H9 (cell line): ENCODE results near the gene SIM1. TPM values are rescaled to one million over a fixed set of nuclear protein-coding genes. Genes with fewer than 3 reads are reported as not detected.
A peak's percentile ranks its signal among the peaks of the same experiment; 100 is the strongest.

Experiments used
- DNase-seq: peaks from one replicate; pipeline ENCODE4 v3.0.0-alpha.2; 2017
- H2AFZ ChIP-seq: one replicate; pipeline ENCODE4 v1.6.1; 2013; ENCODE audit warnings: mild to moderate bottlenecking, low read length, control low read depth, moderate library complexity
- H2AK5ac ChIP-seq: 2 replicates; pipeline ENCODE4 v1.6.1; 2013; ENCODE audit warnings: low read length, control low read depth, mixed read lengths; ENCODE audit not compliant: insufficient read length
- H2BK120ac ChIP-seq: one replicate; pipeline ENCODE4 v1.6.1; 2013; ENCODE audit warnings: low read depth, mild to moderate bottlenecking, low read length, control low read depth, inconsistent platforms; ENCODE audit not compliant: poor library complexity, severe bottlenecking
- H2BK12ac ChIP-seq: 2 replicates; pipeline ENCODE4 v1.6.1; 2013; ENCODE audit warnings: low read length, control low read depth, mixed read lengths, low read depth; ENCODE audit not compliant: insufficient read length
- H2BK15ac ChIP-seq: 2 replicates; pipeline ENCODE4 v1.6.1; 2013; ENCODE audit warnings: low read depth, low read length, control low read depth
- H2BK20ac ChIP-seq: one replicate; pipeline ENCODE4 v1.6.1; 2013; ENCODE audit warnings: low read depth, mild to moderate bottlenecking, low read length, control low read depth, inconsistent platforms; ENCODE audit not compliant: poor library complexity, severe bottlenecking
- H2BK5ac ChIP-seq: 2 replicates; pipeline ENCODE4 v1.6.1; 2013; ENCODE audit warnings: low read length, control low read depth, mixed read lengths; ENCODE audit not compliant: insufficient read length
- H3K14ac ChIP-seq: 2 replicates; pipeline ENCODE4 v1.6.1; 2013; ENCODE audit warnings: low read length, control low read depth; ENCODE audit not compliant: insufficient read depth
- H3K18ac ChIP-seq: 2 replicates; pipeline ENCODE4 v1.6.1; 2013; ENCODE audit warnings: low read depth, mild to moderate bottlenecking, mixed read lengths, low read length, control low read depth; ENCODE audit not compliant: insufficient read length
- H3K23ac ChIP-seq: 2 replicates; pipeline ENCODE4 v1.6.1; 2013; ENCODE audit warnings: low read length, control low read depth, mixed read lengths, low read depth; ENCODE audit not compliant: insufficient read length
- H3K23me2 ChIP-seq: 2 replicates; pipeline ENCODE4 v1.6.1; 2013; ENCODE audit warnings: low read depth, mild to moderate bottlenecking, mixed read lengths, low read length, control low read depth; ENCODE audit not compliant: insufficient read length, poor library complexity, severe bottlenecking
- H3K27ac ChIP-seq: 2 replicates; pipeline ENCODE4 v1.5.1; 2013; ENCODE audit warnings: low read length, control low read depth, mixed read lengths, low read depth; ENCODE audit not compliant: insufficient read length
- H3K27me3 ChIP-seq: 2 replicates; pipeline ENCODE4 v1.6.1; 2013; ENCODE audit warnings: low read length, control low read depth, inconsistent platforms; ENCODE audit not compliant: insufficient read depth
- H3K4ac ChIP-seq: 2 replicates; pipeline ENCODE4 v1.6.1; 2013; ENCODE audit warnings: low read depth, mild to moderate bottlenecking, control low read depth, inconsistent platforms, low read length, moderate library complexity
- H3K4me1 ChIP-seq: 2 replicates; pipeline ENCODE4 v1.6.1; 2013; ENCODE audit warnings: low read length, control low read depth, inconsistent platforms; ENCODE audit not compliant: insufficient read depth
- H3K4me2 ChIP-seq: 2 replicates; pipeline ENCODE4 v1.6.1; 2013; ENCODE audit warnings: low read length, control low read depth, mixed read lengths; ENCODE audit not compliant: insufficient read length, insufficient read depth
- H3K56ac ChIP-seq: 2 replicates; pipeline ENCODE4 v1.6.1; 2013; ENCODE audit warnings: low read depth, mild to moderate bottlenecking, mixed read lengths, low read length, control low read depth; ENCODE audit not compliant: insufficient read length
- H3K79me1 ChIP-seq: 2 replicates; pipeline ENCODE4 v1.6.1; 2013; ENCODE audit warnings: low read depth, mild to moderate bottlenecking, moderate library complexity, low read length, control low read depth, inconsistent platforms; ENCODE audit not compliant: insufficient read depth, poor library complexity, severe bottlenecking
- H3K79me2 ChIP-seq: 2 replicates; pipeline ENCODE4 v1.6.1; 2013; ENCODE audit warnings: low read length, control low read depth, inconsistent platforms; ENCODE audit not compliant: insufficient read depth
- H3K9ac ChIP-seq: 2 replicates; pipeline ENCODE4 v1.6.1; 2013; ENCODE audit warnings: low read length, control low read depth, mixed read lengths; ENCODE audit not compliant: insufficient read length; ENCODE audit errors: extremely low read depth
- H3K9me3 ChIP-seq: one replicate; pipeline ENCODE4 v1.6.1; 2013; ENCODE audit warnings: low read depth, low read length, inconsistent platforms; ENCODE audit not compliant: control insufficient read depth
- H3T11ph ChIP-seq: one replicate; pipeline ENCODE4 v1.6.1; 2013; ENCODE audit warnings: mild to moderate bottlenecking, low read length, control low read depth, inconsistent platforms
- H4K20me1 ChIP-seq: one replicate; pipeline ENCODE4 v1.6.1; 2013; ENCODE audit not compliant: control insufficient read depth, insufficient read length, insufficient read depth
- H4K5ac ChIP-seq: 2 replicates; pipeline ENCODE4 v1.6.1; 2013; ENCODE audit warnings: low read depth, mild to moderate bottlenecking, mixed read lengths, low read length, control low read depth; ENCODE audit not compliant: insufficient read length
- H4K8ac ChIP-seq: replicated peaks from 2 replicates; pipeline ENCODE4 v1.6.1; 2013; ENCODE audit warnings: low read length, control low read depth, mixed read lengths, low read depth; ENCODE audit not compliant: insufficient read length
- H4K91ac ChIP-seq: 2 replicates; pipeline ENCODE4 v1.6.1; 2013; ENCODE audit warnings: low read depth, mild to moderate bottlenecking, moderate library complexity, mixed read lengths, low read length, control low read depth; ENCODE audit not compliant: insufficient read length
- H3K27ac Mint-ChIP-seq, 3 experiments: 2 replicates in 2 of 3; 3 replicates in 1 of 3; pipeline ENCODE4 v1.8.0; 2020 to 2021; ENCODE audit warnings: mixed read lengths in 3 of 3, mild to moderate bottlenecking in 1 of 3, moderate library complexity in 1 of 3
- H3K27me3 Mint-ChIP-seq: 2 replicates; pipeline ENCODE4 v1.8.0; 2021; ENCODE audit warnings: low read depth, mild to moderate bottlenecking, moderate library complexity, mixed read lengths
- H3K36me3 Mint-ChIP-seq, 3 experiments: 2 replicates in 2 of 3; 3 replicates in 1 of 3; pipeline ENCODE4 v1.8.0; 2020 to 2021; ENCODE audit warnings: low read depth in 3 of 3, mixed read lengths in 3 of 3; ENCODE audit not compliant: insufficient read depth in 1 of 3
- H3K4me1 Mint-ChIP-seq, 2 experiments: 2 replicates each; pipeline ENCODE4 v1.8.0; 2020; ENCODE audit warnings: mixed read lengths in 2 of 2
- H3K4me3 Mint-ChIP-seq, 2 experiments: 2 replicates in 1 of 2; 3 replicates in 1 of 2; pipeline ENCODE4 v1.8.0; 2020 to 2021; ENCODE audit warnings: mild to moderate bottlenecking in 2 of 2, mixed read lengths in 2 of 2, moderate library complexity in 1 of 2
- H3K9me3 Mint-ChIP-seq, 2 experiments: 2 replicates in 1 of 2; 3 replicates in 1 of 2; pipeline ENCODE4 v1.8.0; 2020; ENCODE audit warnings: mild to moderate bottlenecking in 2 of 2, mixed read lengths in 2 of 2, moderate library complexity in 1 of 2
- CTCF ChIP-seq: fragments of 200-600 bp; sonication (generic); conservative IDR thresholded peaks from 3 replicates; pipeline ENCODE4 v1.8.0; 2021; ENCODE audit warnings: antibody characterized with exemption, mild to moderate bottlenecking
- WGBS: extraction: QIAGEN DNeasy Blood & Tissue Kit; methylation state at CpG from one replicate; pipeline ENCODE4 v1.1.7; 2013; ENCODE audit warnings: missing lambda C conversion rate, low lambda C conversion rate, mixed read lengths; ENCODE audit not compliant: insufficient read length; ENCODE audit errors: extremely low coverage; 5-methylcytosine and 5-hydroxymethylcytosine counted together
- total RNA-seq: library from RNA; stranded (reverse); gene quantifications from 2 replicates; pipeline ENCODE4 v1.2.1, GENCODE V29; 2021

The SIM1 gene
- total RNA-seq, 1 experiment from 2014 or later = not detected

GRCh38 chr6:100462706-100463629 is 1.8 kb downstream of the SIM1 start:
- H3K27me3 Mint-ChIP-seq = no peaks in the 10 kb centered on the region; the same call in 1 of the 2 replicates
- Histone ChIP-seq H2BK5ac (no peak overlapping the region), H3K9me3 (no peaks in the 10 kb centered on the region), H3K56ac (no peak overlapping the region), H4K8ac (no peak overlapping the region), H2AK5ac (no peak overlapping the region), H3K4ac (no peak overlapping the region), H3K23ac (no peak overlapping the region), H3K27ac (no peak overlapping the region), H2BK12ac (no peak overlapping the region), H3K9ac (no peak overlapping the region), H4K91ac (no peak overlapping the region), H3K18ac (no peak overlapping the region), H4K20me1 (peaks cover 3% of the 10 kb centered on the region), H3K27me3 (peaks cover 93% of the 10 kb centered on the region), H3K79me2 (no peaks in the 10 kb centered on the region), H3K4me1 (peaks cover 2% of the 10 kb centered on the region; the same call in 1 of the 2 replicates), H2AFZ (no peak overlapping the region), H3K23me2 (peaks cover 18% of the 10 kb centered on the region), H2BK20ac (no peak overlapping the region), H3K79me1 (no peaks in the 10 kb centered on the region), H4K5ac (no peak overlapping the region), H3T11ph (no peak overlapping the region), H3K14ac (no peak overlapping the region), H2BK120ac (no peak overlapping the region), H2BK15ac (no peak overlapping the region), H3K4me2 (no peak overlapping the region)
- H3K4me1 Mint-ChIP-seq = peaks cover 33 to 67% of the 10 kb centered on the region in 2 experiments
- H3K4me3 Mint-ChIP-seq = peak overlapping the region in 1 of 2 experiments; percentile 76; a peak in 1 of 5 replicates
- TF ChIP-seq CTCF = no peak
- WGBS = no CpG with 5 or more reads among the region's 13 CpGs
- no peaks in the 10 kb centered on the region for H3K36me3 Mint-ChIP-seq
- H3K27ac Mint-ChIP-seq = no peak overlapping the region; a peak in 1 of 7 replicates
- peak; percentile 31 for DNase-seq
- peaks cover 0 to 11% of the 10 kb centered on the region in 2 experiments; a peak in 2 of 5 replicates for H3K9me3 Mint-ChIP-seq
